Mucosa of rectum (tissue), 2 donors: ENCODE data around the gene ITPR1.
A peak's percentile ranks its signal among the peaks of the same experiment; 100 is the strongest.

Experiments
- H3K27ac ChIP-seq, 2 donors: one replicate each; pipeline ENCODE4 v1.7.0; 2013; ENCODE audit warnings: inconsistent platforms in 2 of 2, low read depth in 2 of 2, low read length in 2 of 2
- H3K27me3 ChIP-seq, 2 donors: one replicate each; pipeline ENCODE4 v1.7.0; 2013; ENCODE audit warnings: low read length in 2 of 2; ENCODE audit not compliant: control insufficient read depth in 2 of 2, insufficient read depth in 2 of 2
- H3K36me3 ChIP-seq, 2 donors: one replicate each; pipeline ENCODE4 v1.7.0; 2013; ENCODE audit warnings: low read length in 2 of 2; ENCODE audit not compliant: control insufficient read depth in 2 of 2, insufficient read depth in 2 of 2
- H3K4me1 ChIP-seq, 2 donors: one replicate each; pipeline ENCODE4 v1.7.0; 2013; ENCODE audit warnings: low read length in 2 of 2, mild to moderate bottlenecking in 1 of 2; ENCODE audit not compliant: control insufficient read depth in 2 of 2, insufficient read depth in 2 of 2
- H3K4me3 ChIP-seq, 2 donors: one replicate each; pipeline ENCODE4 v1.7.0; 2013; ENCODE audit warnings: low read length in 2 of 2
- H3K9ac ChIP-seq, 2 donors: one replicate each; pipeline ENCODE4 v1.7.0; 2013; ENCODE audit warnings: low read length in 2 of 2, low read depth in 1 of 2, mild to moderate bottlenecking in 1 of 2
- H3K9me3 ChIP-seq, 2 donors: one replicate each; pipeline ENCODE4 v1.7.0; 2013; ENCODE audit warnings: low read length in 2 of 2; ENCODE audit not compliant: control insufficient read depth in 2 of 2
- donor health status: healthy.
- donor health status: Normal muscosa, but diverticular disease.

The ITPR1 gene

GRCh38 chr3:4818986-4819693 is 326.0 kb downstream of the ITPR1 start:
- Histone ChIP-seq H3K27ac (no peak overlapping the region), H3K36me3 (peaks cover 0 to 6% of the 10 kb centered on the region in 2 donors), H3K4me3 (no peak overlapping the region), H3K9ac (no peak overlapping the region), H3K27me3 (no peaks in the 10 kb centered on the region), H3K4me1 (peaks cover 0 to 1% of the 10 kb centered on the region in 2 donors), H3K9me3 (peaks cover 2 to 4% of the 10 kb centered on the region in 2 donors)

- Histone ChIP-seq H3K27ac (no peak overlapping the region), H3K9ac (no peak overlapping the region), H3K27me3 (no peaks in the 10 kb centered on the region), H3K36me3 (peaks cover 0 to 6% of the 10 kb centered on the region in 2 donors), H3K9me3 (peaks cover 2 to 4% of the 10 kb centered on the region in 2 donors), H3K4me3 (no peak overlapping the region), H3K4me1 (peaks cover 5 to 7% of the 10 kb centered on the region in 2 donors)
These were observed 326.6 kb downstream of the ITPR1 start for GRCh38 chr3:4819746-4820145.

- Histone ChIP-seq H3K36me3 (peaks cover 0 to 3% of the 10 kb centered on the region in 2 donors), H3K4me1 (peaks cover 12 to 15% of the 10 kb centered on the region in 2 donors), H3K4me3 (no peak overlapping the region), H3K27ac (no peak overlapping the region), H3K27me3 (no peaks in the 10 kb centered on the region), H3K9ac (no peak overlapping the region), H3K9me3 (peaks cover 2 to 4% of the 10 kb centered on the region in 2 donors)
These were observed 327.4 kb downstream of the ITPR1 start for GRCh38 chr3:4820296-4821121.

GRCh38 chr3:4821338-4821737 is 328.2 kb downstream of the ITPR1 start:
- Histone ChIP-seq H3K36me3 (peaks cover 0 to 3% of the 10 kb centered on the region in 2 donors), H3K4me1 (peaks cover 20 to 23% of the 10 kb centered on the region in 2 donors), H3K27ac (peak overlapping the region in 1 of 2 donors; percentile 23), H3K4me3 (no peak overlapping the region), H3K27me3 (no peaks in the 10 kb centered on the region), H3K9ac (no peak overlapping the region), H3K9me3 (peaks cover 2 to 4% of the 10 kb centered on the region in 2 donors)

- H3K9ac ChIP-seq = no peak overlapping the region
- peaks cover 0 to 3% of the 10 kb centered on the region in 2 donors for H3K36me3 ChIP-seq
- H3K27ac ChIP-seq = no peak overlapping the region
- peaks cover 26 to 29% of the 10 kb centered on the region in 2 donors for H3K4me1 ChIP-seq
- no peaks in the 10 kb centered on the region for H3K27me3 ChIP-seq
- no peak overlapping the region for H3K4me3 ChIP-seq
- H3K9me3 ChIP-seq = peaks cover 2 to 3% of the 10 kb centered on the region in 2 donors
These were observed 328.8 kb downstream of the ITPR1 start for GRCh38 chr3:4821975-4822374.

GRCh38 chr3:4822568-4822967 is 329.4 kb downstream of the ITPR1 start:
- Histone ChIP-seq H3K27me3 (no peaks in the 10 kb centered on the region), H3K9ac (no peak overlapping the region), H3K4me1 (peaks cover 28 to 35% of the 10 kb centered on the region in 2 donors), H3K4me3 (no peak overlapping the region), H3K9me3 (no peaks in the 10 kb centered on the region), H3K27ac (no peak overlapping the region), H3K36me3 (peaks cover 0 to 3% of the 10 kb centered on the region in 2 donors)

- H3K9ac ChIP-seq = no peak overlapping the region
- peaks cover 0 to under 1% of the 10 kb centered on the region in 2 donors for H3K36me3 ChIP-seq
- H3K27ac ChIP-seq = no peak overlapping the region
- no peaks in the 10 kb centered on the region for H3K27me3 ChIP-seq
- H3K4me3 ChIP-seq = no peak overlapping the region
- peaks cover 28 to 44% of the 10 kb centered on the region in 2 donors for H3K4me1 ChIP-seq
- no peaks in the 10 kb centered on the region for H3K9me3 ChIP-seq
These were observed 330.2 kb downstream of the ITPR1 start for GRCh38 chr3:4823385-4823784.

GRCh38 chr3:4823986-4824925 is 331.1 kb downstream of the ITPR1 start:
- H3K4me3 ChIP-seq = no peak overlapping the region
- H3K9ac ChIP-seq = peak overlapping the region in 1 of 2 donors; percentile 74
- H3K27ac ChIP-seq = peak overlapping the region; percentile 14 to 88

GRCh38 chr3:4824926-4825325 is 331.8 kb downstream of the ITPR1 start:
- H3K27ac ChIP-seq = peak overlapping the region; percentile 88 to 90

More at GRCh38 chr3:4823986-4824925, 331.1 kb downstream of the ITPR1 start:
- no peaks in the 10 kb centered on the region for H3K9me3 ChIP-seq
- H3K36me3 ChIP-seq = no peaks in the 10 kb centered on the region
- H3K27me3 ChIP-seq = no peaks in the 10 kb centered on the region
- peaks cover 28 to 48% of the 10 kb centered on the region in 2 donors for H3K4me1 ChIP-seq

More at GRCh38 chr3:4824926-4825325, 331.8 kb downstream of the ITPR1 start:
- no peaks in the 10 kb centered on the region for H3K9me3 ChIP-seq
- peak overlapping the region in 1 of 2 donors; percentile 74 for H3K9ac ChIP-seq
- no peak overlapping the region for H3K4me3 ChIP-seq
- no peaks in the 10 kb centered on the region for H3K36me3 ChIP-seq
- no peaks in the 10 kb centered on the region for H3K27me3 ChIP-seq
- peaks cover 28 to 48% of the 10 kb centered on the region in 2 donors for H3K4me1 ChIP-seq
